HG03139 (cell line): ENCODE measurements around the gene MOK.

Experiments used
- ATAC-seq: cut with Tn5 transposase; IDR thresholded peaks from one replicate; pipeline ENCODE4 v1.9.1; 2021; ENCODE audit not compliant: unreplicated experiment

Gene MOK

GRCh38 chr14:102226356-102227125 lies 78.4 kb downstream of the MOK start:
- no peak for ATAC-seq

- ATAC-seq, result no peak
Measured at GRCh38 chr14:102225936-102226335, 79.0 kb downstream of the MOK start.

GRCh38 chr14:102225386-102225785 lies 79.6 kb downstream of the MOK start:
- no peak for ATAC-seq

GRCh38 chr14:102223682-102224081 lies 81.3 kb downstream of the MOK start:
- ATAC-seq, result no peak

GRCh38 chr14:102222751-102223150 lies 82.2 kb downstream of the MOK start:
- no peak for ATAC-seq

GRCh38 chr14:102222009-102222575 lies 82.9 kb downstream of the MOK start:
- no peak for ATAC-seq

- no peak for ATAC-seq
Measured at GRCh38 chr14:102221026-102221425, 83.9 kb downstream of the MOK start.

- peak; percentile 86 for ATAC-seq
Measured at GRCh38 chr14:102220031-102220430, 84.9 kb downstream of the MOK start.

GRCh38 chr14:102219316-102219715 lies 85.6 kb downstream of the MOK start:
- ATAC-seq, result no peak

GRCh38 chr14:102218688-102219087 lies 86.3 kb downstream of the MOK start:
- no peak for ATAC-seq

GRCh38 chr14:102217987-102218421 lies 87.0 kb downstream of the MOK start:
- no peak for ATAC-seq

GRCh38 chr14:102217399-102217798 lies 87.6 kb downstream of the MOK start:
- ATAC-seq, result no peak

- no peak for ATAC-seq
Measured at GRCh38 chr14:102215576-102216250, 89.3 kb downstream of the MOK start.

- ATAC-seq, result no peak
Measured at GRCh38 chr14:102215071-102215470, 89.9 kb downstream of the MOK start.

GRCh38 chr14:102213984-102214658 lies 90.8 kb downstream of the MOK start:
- no peak for ATAC-seq

GRCh38 chr14:102213470-102213869 lies 91.5 kb downstream of the MOK start:
- ATAC-seq, result no peak

GRCh38 chr14:102212845-102213244 lies 92.1 kb downstream of the MOK start:
- ATAC-seq, result no peak

GRCh38 chr14:102212356-102212755 lies 92.6 kb downstream of the MOK start:
- no peak for ATAC-seq

- no peak for ATAC-seq
Measured at GRCh38 chr14:102211240-102211639, 93.7 kb downstream of the MOK start.

GRCh38 chr14:102210421-102211042 lies 94.4 kb downstream of the MOK start:
- no peak for ATAC-seq
